Left lobe of liver (tissue), 2 donors: Measurements from ENCODE around the gene PIK3C2B. TPM values are rescaled to one million over a fixed set of nuclear protein-coding genes. Genes with fewer than 3 reads are reported as not detected.
"Not testable (repeated sequence)": the region's sequence is repeated elsewhere in the genome, so short reads cannot be mapped to it uniquely, and the experiment has no call there.

ENCODE experiments used
- ATAC-seq: fragments of 200-7000 bp; cut with Tn5 transposase; one replicate; pipeline ENCODE4 v1.9.1; 2020; ENCODE audit warnings: mild to moderate bottlenecking, moderate library complexity
- DNase-seq: peaks from one replicate; pipeline ENCODE4 v3.0.0-alpha.2; 2020; ENCODE audit warnings: low spot score
- total RNA-seq: library from RNA; stranded (reverse); gene quantifications from one replicate; pipeline ENCODE4 v1.2.1, GENCODE V29; 2021
- donor health status: DM: no; HTN: no; CAD: no; lungs with moderate emphysema.
- donor health status: DM: no; HTN: yes; CAD: no.

PIK3C2B gene, protein sequence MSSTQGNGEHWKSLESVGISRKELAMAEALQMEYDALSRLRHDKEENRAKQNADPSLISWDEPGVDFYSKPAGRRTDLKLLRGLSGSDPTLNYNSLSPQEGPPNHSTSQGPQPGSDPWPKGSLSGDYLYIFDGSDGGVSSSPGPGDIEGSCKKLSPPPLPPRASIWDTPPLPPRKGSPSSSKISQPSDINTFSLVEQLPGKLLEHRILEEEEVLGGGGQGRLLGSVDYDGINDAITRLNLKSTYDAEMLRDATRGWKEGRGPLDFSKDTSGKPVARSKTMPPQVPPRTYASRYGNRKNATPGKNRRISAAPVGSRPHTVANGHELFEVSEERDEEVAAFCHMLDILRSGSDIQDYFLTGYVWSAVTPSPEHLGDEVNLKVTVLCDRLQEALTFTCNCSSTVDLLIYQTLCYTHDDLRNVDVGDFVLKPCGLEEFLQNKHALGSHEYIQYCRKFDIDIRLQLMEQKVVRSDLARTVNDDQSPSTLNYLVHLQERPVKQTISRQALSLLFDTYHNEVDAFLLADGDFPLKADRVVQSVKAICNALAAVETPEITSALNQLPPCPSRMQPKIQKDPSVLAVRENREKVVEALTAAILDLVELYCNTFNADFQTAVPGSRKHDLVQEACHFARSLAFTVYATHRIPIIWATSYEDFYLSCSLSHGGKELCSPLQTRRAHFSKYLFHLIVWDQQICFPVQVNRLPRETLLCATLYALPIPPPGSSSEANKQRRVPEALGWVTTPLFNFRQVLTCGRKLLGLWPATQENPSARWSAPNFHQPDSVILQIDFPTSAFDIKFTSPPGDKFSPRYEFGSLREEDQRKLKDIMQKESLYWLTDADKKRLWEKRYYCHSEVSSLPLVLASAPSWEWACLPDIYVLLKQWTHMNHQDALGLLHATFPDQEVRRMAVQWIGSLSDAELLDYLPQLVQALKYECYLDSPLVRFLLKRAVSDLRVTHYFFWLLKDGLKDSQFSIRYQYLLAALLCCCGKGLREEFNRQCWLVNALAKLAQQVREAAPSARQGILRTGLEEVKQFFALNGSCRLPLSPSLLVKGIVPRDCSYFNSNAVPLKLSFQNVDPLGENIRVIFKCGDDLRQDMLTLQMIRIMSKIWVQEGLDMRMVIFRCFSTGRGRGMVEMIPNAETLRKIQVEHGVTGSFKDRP (N-terminal part only)
- total RNA-seq = 14.8 TPM

DNA sequence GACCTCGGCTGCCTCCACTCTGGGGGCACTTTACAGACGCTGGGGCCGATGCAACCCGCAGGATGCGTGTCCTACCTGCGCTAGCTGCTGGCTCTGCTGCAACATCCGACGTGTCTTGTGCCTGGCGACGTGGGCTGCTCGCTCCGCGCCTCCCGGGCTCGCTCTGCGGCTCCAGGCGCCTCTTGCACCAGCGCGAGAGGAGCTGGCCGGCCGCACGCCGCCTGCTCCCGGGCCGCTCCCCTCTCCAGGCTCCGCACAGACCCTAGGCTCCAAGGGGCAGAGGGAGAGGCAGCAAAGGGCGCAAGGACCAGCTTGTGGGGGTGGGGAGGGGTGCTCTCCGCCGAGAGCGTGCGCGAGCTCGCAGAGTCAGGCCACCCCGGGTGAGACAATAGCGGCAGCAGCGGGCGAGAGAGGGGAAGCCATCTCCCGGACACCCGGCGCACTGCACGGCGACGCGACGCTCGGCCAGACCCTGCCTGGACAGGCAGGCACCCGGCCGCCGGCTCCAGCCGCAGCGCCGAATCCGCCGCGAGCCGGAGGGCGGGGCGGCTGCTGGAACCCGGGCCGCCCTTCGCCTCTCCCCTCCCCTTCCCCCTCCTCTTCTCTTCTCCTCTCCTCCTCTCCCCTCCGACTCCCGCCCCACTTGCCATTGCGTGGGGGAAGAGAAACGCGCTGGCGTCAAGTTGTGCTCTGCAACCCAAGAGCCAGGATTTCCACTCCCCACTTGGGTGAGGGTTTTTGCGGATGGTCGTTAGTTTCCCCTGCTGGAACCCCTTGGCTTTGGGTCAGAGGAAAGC is at the start of gene PIK3C2B:
TSS of gene PIK3C2B (minus strand) at position 525 of the 797 bp plus-strand sequence. CDS start 25,003 bp downstream, outside the sequence.
- DNase-seq (peak; percentile 85), ATAC-seq (peak; percentile 89)

- ATAC-seq = no peak
Observed at GRCh38 chr1:204544321-204544720, 49.7 kb upstream of the PIK3C2B start.

DNA sequence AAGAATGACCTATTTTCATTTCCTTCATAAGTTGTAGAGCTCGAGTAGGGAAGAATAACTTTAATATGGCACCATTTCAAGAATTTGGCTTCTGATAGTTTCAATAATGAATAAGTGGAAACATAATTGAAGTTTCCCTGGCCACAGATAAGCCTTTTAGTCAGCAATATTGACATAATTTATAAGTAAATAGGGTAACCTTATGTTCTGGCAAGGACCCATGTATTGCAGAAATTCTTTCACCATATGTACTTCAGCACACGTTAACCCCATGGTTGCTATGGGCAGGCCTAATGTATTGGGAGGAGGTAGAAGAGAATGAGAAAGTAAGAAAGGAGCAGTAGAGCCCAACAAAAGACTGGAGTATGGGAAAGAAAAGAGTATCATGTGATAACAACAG is 47.0 kb upstream of the PIK3C2B start:
- DNase-seq (no peak), ATAC-seq (no peak)

More at GRCh38 chr1:204544321-204544720, 49.7 kb upstream of the PIK3C2B start:
- no peak for DNase-seq

GRCh38 chr1:204532832-204533231 is 38.2 kb upstream of the PIK3C2B start:
- no peak for ATAC-seq

GRCh38 chr1:204530932-204531331 is 36.3 kb upstream of the PIK3C2B start:
- ATAC-seq (no peak), DNase-seq (no peak)

More at GRCh38 chr1:204532832-204533231, 38.2 kb upstream of the PIK3C2B start:
- DNase-seq = no peak

DNA sequence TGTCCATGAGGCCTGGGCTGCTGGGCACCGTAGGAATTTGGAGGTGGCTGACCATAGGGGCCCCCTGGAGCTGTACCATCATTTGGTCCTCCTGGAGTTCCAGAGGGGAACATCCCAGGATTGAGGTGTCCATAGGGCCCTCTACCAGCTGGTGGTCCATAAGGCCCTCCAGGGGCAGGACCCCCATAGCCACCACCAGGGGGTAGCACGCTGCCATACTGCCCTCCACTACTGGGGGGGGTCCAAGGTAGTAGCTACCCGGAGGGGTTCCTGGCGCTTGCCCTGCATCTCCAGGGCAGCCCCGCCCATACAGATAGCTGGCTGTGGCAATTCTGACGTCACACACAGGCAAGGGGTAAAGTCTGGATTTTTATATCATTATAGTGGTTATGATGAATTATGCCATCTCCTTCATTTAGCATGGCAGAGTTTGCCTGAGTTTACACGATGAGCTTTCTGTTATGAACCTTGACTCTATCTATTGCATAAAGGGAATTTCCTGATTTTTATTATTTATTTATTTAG is 34.8 kb upstream of the PIK3C2B start:
- ATAC-seq (no peak), DNase-seq (no peak)

GRCh38 chr1:204528677-204529076 is 34.1 kb upstream of the PIK3C2B start:
- ATAC-seq = no peak
- no peak for DNase-seq

DNA sequence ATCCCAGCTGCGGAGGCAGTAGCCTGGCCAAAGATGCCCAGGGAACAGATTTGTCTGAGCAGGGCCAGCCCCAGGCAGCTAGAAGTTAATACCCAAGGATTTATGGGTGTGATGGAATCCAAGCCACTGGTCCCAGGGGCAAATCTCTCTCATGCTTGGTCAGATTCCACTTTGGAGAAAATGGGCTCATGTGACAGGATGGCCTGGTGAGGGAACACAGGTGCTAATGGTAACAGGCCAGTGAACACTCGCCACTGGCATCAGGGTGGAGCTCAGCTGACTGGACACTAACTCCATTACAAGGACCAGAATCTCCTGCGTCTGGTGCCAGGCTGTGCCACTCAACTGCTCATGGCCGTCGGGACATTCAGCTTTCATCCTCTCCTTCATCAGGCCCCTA is 33.6 kb upstream of the PIK3C2B start:
- ATAC-seq (no peak), DNase-seq (no peak)

GRCh38 chr1:204524986-204525385 is 30.4 kb upstream of the PIK3C2B start:
- no peak for DNase-seq
- ATAC-seq = no peak

DNA sequence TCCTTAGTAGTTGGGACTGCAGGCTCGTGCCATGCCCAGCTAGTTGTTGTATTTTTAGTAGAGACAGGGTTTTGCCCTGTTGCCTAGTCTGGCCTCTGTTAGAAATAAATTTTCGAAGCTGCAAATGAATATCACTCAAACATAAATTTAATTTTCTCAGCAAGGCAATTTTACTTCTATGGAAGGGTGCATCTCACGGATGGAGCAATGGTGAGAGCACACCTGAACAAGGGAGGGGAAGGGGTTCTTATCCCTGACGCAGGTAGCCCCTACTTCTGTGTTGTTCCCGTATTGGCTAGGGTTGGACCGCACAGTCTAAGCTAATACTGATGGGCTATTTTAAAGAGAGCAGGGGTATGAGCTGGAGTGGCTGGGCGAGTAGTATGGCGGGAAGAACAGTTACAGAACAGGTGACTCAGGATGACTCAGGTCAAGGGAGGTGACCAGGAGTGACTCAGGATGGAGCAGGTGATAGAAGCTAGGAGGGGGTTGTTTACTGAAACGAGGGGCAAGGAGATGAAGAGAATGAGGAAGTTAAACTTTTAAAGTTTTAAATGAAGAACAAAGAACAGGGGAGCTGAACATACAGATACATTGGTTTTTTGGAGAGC is 29.1 kb upstream of the PIK3C2B start:
- DNase-seq (no peak), ATAC-seq (no peak)

- DNase-seq, ATAC-seq: not testable (repeated sequence)
Observed at GRCh38 chr1:204521941-204522521, 27.4 kb upstream of the PIK3C2B start.

DNA sequence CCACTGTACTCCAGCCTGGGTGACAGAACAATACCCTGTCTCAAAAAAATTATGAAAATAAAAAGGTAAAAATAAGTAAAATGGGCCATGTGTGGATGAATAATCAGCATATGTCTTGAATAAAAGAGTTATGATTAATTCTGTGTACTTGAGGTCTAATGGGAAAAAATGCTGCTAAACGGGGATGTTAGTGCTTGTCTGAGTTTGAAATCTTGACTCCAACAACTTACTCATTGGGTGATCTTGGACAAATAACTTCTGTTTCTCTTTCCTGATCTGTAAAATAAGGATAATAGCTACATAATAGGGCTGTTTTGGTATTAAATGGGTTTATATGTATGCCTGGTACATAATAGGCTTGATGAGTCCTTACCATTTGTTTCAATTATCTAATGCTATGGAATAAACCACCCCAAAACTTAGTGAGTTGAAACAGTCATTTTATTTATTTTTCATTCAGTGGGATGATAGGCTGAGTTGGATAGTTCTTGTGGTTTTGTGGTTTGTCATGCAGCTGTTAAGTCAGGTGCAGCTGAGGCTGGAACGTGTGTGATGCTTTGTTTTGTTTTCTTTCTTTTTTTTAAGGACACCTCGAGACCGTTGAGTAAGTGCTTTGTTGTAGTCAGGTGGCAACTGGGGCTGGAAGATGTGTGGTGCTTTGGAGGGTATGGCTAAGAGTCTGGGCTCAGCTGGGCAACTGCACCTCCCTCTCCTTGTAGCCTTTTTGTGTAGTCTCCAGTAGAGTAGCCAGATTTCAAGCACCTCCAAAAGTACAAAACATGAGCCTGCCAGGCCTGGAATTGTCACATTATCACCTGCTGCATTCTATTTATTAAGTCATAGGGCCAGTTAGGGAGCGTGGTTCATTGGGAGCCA is 26.5 kb upstream of the PIK3C2B start:
- ATAC-seq (no peak), DNase-seq (no peak)

- not testable (repeated sequence) for DNase-seq, ATAC-seq
Observed at GRCh38 chr1:204517382-204517781, 22.8 kb upstream of the PIK3C2B start.

DNA sequence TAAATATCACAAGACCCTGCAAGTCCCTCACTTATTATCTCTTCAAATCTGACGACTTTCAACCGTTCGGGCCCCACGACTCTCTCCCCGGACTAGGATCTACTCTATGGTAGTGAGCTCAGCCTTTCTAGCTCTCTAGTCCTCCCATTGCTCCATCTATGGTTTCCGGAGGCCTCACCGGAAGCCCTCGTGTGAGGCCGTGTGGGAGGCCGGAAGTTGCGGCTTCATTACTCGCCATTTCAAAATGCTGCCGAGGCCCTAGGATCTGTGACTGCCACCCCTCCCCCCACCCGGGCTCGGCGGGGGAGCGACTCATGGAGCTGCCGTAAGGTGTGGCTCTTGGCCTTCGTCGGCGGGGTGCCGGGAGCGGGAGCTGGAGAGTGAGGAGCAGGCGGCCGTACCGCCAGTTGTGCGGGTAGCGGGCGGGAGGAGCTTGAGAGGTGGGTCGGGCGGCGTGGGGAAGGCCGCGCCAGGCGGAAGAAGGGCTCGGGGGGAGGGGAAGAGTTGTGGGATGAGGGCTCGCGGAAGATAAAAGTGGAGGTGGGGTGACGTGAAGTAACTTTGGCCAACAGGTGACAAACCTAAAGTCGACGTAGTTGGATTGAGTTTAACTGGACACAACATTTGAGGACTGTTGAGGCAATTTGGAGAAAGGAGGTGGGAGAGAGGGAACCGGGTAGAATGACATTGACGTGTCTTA is 21.7 kb upstream of the PIK3C2B start, which contains the start of gene MDM4:
TSS of gene MDM4 (plus strand) at position 227 of the 700 bp plus-strand sequence. CDS start 9,113 bp downstream, outside the sequence.
- DNase-seq (peak; percentile 93), ATAC-seq (peak; percentile 95)

GRCh38 chr1:204514828-204515227 is 20.2 kb upstream of the PIK3C2B start:
- DNase-seq (no peak), ATAC-seq (no peak)

DNA sequence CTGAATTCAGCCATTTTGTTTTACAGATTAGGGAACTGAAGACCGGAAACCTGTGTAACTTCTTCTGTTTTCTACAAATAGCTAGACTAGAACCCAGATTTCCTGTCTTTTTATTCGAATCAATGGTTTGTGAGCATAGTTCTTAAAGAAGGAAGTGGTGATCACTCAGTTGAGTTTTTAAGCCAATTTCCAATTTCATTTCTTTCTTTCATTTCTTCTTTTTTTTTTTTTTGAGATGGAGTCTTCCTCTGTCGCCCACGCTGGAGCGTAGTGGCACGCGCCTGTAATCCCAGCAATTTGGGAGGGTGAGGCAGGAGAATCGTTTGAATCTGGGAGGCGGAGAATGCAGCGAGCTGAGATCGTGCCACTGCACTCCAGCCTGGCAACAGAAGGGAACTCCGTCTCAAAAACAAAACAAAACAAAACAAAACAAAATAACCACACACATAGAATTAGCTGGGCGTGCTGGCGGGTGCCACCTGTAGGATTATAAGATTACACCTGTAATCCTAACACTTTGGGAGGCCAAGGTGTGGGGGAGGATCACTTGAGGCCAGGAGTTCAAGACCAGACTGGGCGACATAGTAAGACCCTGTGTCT is 18.6 kb upstream of the PIK3C2B start:
- no peak for DNase-seq
- no peak for ATAC-seq

DNA sequence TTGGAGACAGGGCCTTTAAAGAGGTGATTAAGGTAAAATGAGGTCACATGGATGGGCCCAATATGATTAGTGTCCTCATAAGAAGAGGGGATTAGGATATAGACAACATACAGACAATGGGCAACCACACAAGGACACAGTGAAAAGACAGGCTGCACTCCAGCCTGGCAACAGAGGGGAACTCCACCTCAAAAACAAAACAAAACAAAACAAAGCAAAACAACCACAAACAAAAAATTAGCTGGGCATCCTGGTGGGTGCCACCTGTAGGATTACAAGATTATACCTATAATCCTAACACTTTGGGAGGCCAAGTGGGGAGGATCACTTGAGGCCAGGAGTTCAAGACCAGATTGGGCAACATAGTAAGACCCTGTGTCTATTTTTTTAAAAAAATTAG is 16.8 kb upstream of the PIK3C2B start:
- no peak for ATAC-seq

More for the DNA sequence above, 16.8 kb upstream of the PIK3C2B start:
- no peak for DNase-seq
